GM23338 (cell line): ENCODE results near the gene TNFRSF12A. TPM values are rescaled to one million over a fixed set of nuclear protein-coding genes. Genes with fewer than 3 reads are reported as not detected.
"Not testable (repeated sequence)": the region's sequence is repeated elsewhere in the genome, so short reads cannot be mapped to it uniquely, and the experiment has no call there.

Source experiments
- ATAC-seq: fragments of 200-7000 bp; cut with Tn5 transposase; 3 replicates; pipeline ENCODE4 v1.9.1; 2020
- DNase-seq: peaks from one replicate; pipeline ENCODE4 v3.0.0-alpha.2; 2015; ENCODE audit warnings: low spot score
- H2AFZ ChIP-seq: fragments of 200-600 bp; sonication (generic); 2 replicates; pipeline ENCODE4 v1.8.0; 2016; ENCODE audit warnings: antibody characterized with exemption, mild to moderate bottlenecking, moderate library complexity
- H3F3A ChIP-seq: fragments of 200-600 bp; sonication (generic); replicated peaks from 2 replicates; pipeline ENCODE4 v1.8.0; 2017; ENCODE audit warnings: antibody characterized with exemption, mixed run types, low read depth
- H3K27ac ChIP-seq: fragments of 200-600 bp; sonication (generic); 2 replicates; pipeline ENCODE4 v1.6.1; 2016; ENCODE audit warnings: low read depth
- H3K27me3 ChIP-seq: fragments of 200-600 bp; sonication (generic); 2 replicates; pipeline ENCODE4 v1.8.0; 2016; ENCODE audit warnings: mild to moderate bottlenecking, mixed run types, moderate library complexity; ENCODE audit not compliant: insufficient read depth
- H3K36me3 ChIP-seq: fragments of 200-600 bp; sonication (generic); 2 replicates; pipeline ENCODE4 v1.8.0; 2016; ENCODE audit warnings: mild to moderate bottlenecking; ENCODE audit not compliant: insufficient read depth
- H3K4me1 ChIP-seq: fragments of 200-600 bp; sonication (generic); 2 replicates; pipeline ENCODE4 v1.8.0; 2016; ENCODE audit warnings: mild to moderate bottlenecking, moderate library complexity; ENCODE audit not compliant: insufficient read depth
- H3K4me2 ChIP-seq: fragments of 200-600 bp; sonication (generic); 2 replicates; pipeline ENCODE4 v1.7.1; 2017; ENCODE audit warnings: mixed run types
- H3K4me3 ChIP-seq: fragments of 200-600 bp; sonication (generic); 2 replicates; pipeline ENCODE4 v1.6.1; 2016; ENCODE audit warnings: mixed run types
- H3K79me2 ChIP-seq: fragments of 200-600 bp; sonication (generic); replicated peaks from 2 replicates; pipeline ENCODE4 v1.8.0; 2017; ENCODE audit warnings: mild to moderate bottlenecking; ENCODE audit not compliant: insufficient read depth
- H3K9me2 ChIP-seq: fragments of 200-600 bp; sonication (generic); 2 replicates; pipeline ENCODE4 v1.8.0; 2017; ENCODE audit not compliant: insufficient read depth
- H4K20me1 ChIP-seq: fragments of 200-600 bp; sonication (generic); replicated peaks from 2 replicates; pipeline ENCODE4 v1.8.0; 2017; ENCODE audit warnings: mild to moderate bottlenecking; ENCODE audit not compliant: insufficient read depth
- H3K27ac Mint-ChIP-seq: 2 replicates; pipeline ENCODE4 v1.8.0; 2020; ENCODE audit warnings: inconsistent platforms, mild to moderate bottlenecking, moderate library complexity, mixed read lengths
- H3K27me3 Mint-ChIP-seq: 3 replicates; pipeline ENCODE4 v1.8.0; 2022; ENCODE audit warnings: low read depth, mild to moderate bottlenecking, moderate library complexity, mixed read lengths, inconsistent platforms; ENCODE audit not compliant: insufficient read depth, poor library complexity
- H3K36me3 Mint-ChIP-seq: 3 replicates; pipeline ENCODE4 v1.8.0; 2021; ENCODE audit warnings: low read depth, mild to moderate bottlenecking, inconsistent platforms, moderate library complexity, mixed read lengths
- H3K4me1 Mint-ChIP-seq: 3 replicates; pipeline ENCODE4 v1.8.0; 2020; ENCODE audit warnings: mild to moderate bottlenecking, inconsistent platforms, mixed read lengths
- H3K4me3 Mint-ChIP-seq: 3 replicates; pipeline ENCODE4 v1.8.0; 2021; ENCODE audit warnings: moderate library complexity, mild to moderate bottlenecking, inconsistent platforms, mixed read lengths
- H3K9me3 Mint-ChIP-seq: 3 replicates; pipeline ENCODE4 v1.8.0; 2020; ENCODE audit warnings: moderate library complexity, mild to moderate bottlenecking, inconsistent platforms, mixed read lengths
- POLR2AphosphoS5 ChIP-seq: IDR thresholded peaks from 2 replicates; pipeline ENCODE4 v1.6.1; 2016; ENCODE audit warnings: antibody characterized with exemption, low read depth
- ZNF331 ChIP-seq: fragments of 250-450 bp; sonication (Bioruptor Pico); IDR thresholded peaks from 2 replicates; pipeline ENCODE4 v1.5.0; 2020; ENCODE audit warnings: low read depth, mild to moderate bottlenecking, moderate library complexity
- ZNF462 ChIP-seq: fragments of 250-450 bp; sonication (Bioruptor Pico); IDR thresholded peaks from 2 replicates; pipeline ENCODE4 v1.5.0; 2020; ENCODE audit warnings: mild to moderate bottlenecking, moderate library complexity
- polyA plus RNA-seq: library from polyadenylated mRNA; unstranded; fragments of >200 nt; fragmentation: Nextera tagmentation; extraction: Ambion mirVana; gene quantifications from 2 replicates; pipeline ENCODE4 v1.2.1, GENCODE V29; 2016
- total RNA-seq: library from RNA; depleted of rRNA; stranded (reverse); fragments of >200 nt; shearing (Covaris generic); gene quantifications from 2 replicates; pipeline ENCODE4 v1.2.3, GENCODE V29; 2014

TNFRSF12A gene
- total and polyA plus RNA-seq, 2 experiments from 2014 or later, result 78.0 to 152 TPM

GRCh38 chr16:3051494-3051893, 31.3 kb downstream of the TNFRSF12A start:
- Mint-ChIP-seq H3K27me3 (peaks cover 24% of the 10 kb centered on the region), H3K4me1 (peaks cover 18% of the 10 kb centered on the region), H3K4me3 (no peak overlapping the region), H3K36me3 (peaks cover 46% of the 10 kb centered on the region), H3K27ac (no peak overlapping the region), H3K9me3 (peaks cover 4% of the 10 kb centered on the region; the same call in 2 of the 3 replicates)
- H3K27me3 ChIP-seq, result peaks cover 27% of the 10 kb centered on the region
- H3K79me2 ChIP-seq, result no peaks in the 10 kb centered on the region; the same call in 1 of the 2 replicates
- H3K27ac ChIP-seq, result no peak overlapping the region
- peaks cover 11% of the 10 kb centered on the region for H3F3A ChIP-seq
- H3K9me2 ChIP-seq, result no peaks in the 10 kb centered on the region
- H4K20me1 ChIP-seq, result peaks cover 7% of the 10 kb centered on the region
- peaks cover 9% of the 10 kb centered on the region; the same call in 1 of the 2 replicates for H3K4me1 ChIP-seq
- no peak overlapping the region for H3K4me3 ChIP-seq
- no peak for ATAC-seq
- no peaks in the 10 kb centered on the region for H3K36me3 ChIP-seq
- no peak overlapping the region for H3K4me2 ChIP-seq
- TF ChIP-seq ZNF462 (no peak), POLR2AphosphoS5 (0 out of 2 replicates have a peak, but pooled peaks have one; percentile 9), ZNF331 (CRISPR knock-in tag) (no peak)
- no peak overlapping the region for H2AFZ ChIP-seq
- DNase-seq, result no peak

GRCh38 chr16:3052571-3053329, 32.6 kb downstream of the TNFRSF12A start:
- H3K79me2 ChIP-seq, H3K9me3 Mint-ChIP-seq, H4K20me1 ChIP-seq, H2AFZ ChIP-seq, DNase-seq, H3K4me3 ChIP-seq, H3K36me3 ChIP-seq, H3K27ac ChIP-seq, ATAC-seq, H3K4me3 Mint-ChIP-seq, H3K27ac Mint-ChIP-seq, H3K4me2 ChIP-seq, H3K9me2 ChIP-seq, H3K4me1 ChIP-seq: not testable (repeated sequence)
- Mint-ChIP-seq H3K4me1 (peaks cover 18% of the 10 kb centered on the region), H3K27me3 (peaks cover 17% of the 10 kb centered on the region), H3K36me3 (peaks cover 51% of the 10 kb centered on the region)
- Histone ChIP-seq H3F3A (peaks cover 13% of the 10 kb centered on the region), H3K27me3 (peaks cover 18% of the 10 kb centered on the region)
